Activated CD8-positive, alpha-beta memory T cell treated with anti-CD3 and anti-CD28 coated beads for 24 hours (primary cell): ENCODE results near the gene GPR108.
A peak's percentile ranks its signal among the peaks of the same experiment; 100 is the strongest.

Experiments
- DNase-seq: peaks from one replicate; pipeline ENCODE4 v3.0.0-alpha.2; 2020

The GPR108 gene

DNA sequence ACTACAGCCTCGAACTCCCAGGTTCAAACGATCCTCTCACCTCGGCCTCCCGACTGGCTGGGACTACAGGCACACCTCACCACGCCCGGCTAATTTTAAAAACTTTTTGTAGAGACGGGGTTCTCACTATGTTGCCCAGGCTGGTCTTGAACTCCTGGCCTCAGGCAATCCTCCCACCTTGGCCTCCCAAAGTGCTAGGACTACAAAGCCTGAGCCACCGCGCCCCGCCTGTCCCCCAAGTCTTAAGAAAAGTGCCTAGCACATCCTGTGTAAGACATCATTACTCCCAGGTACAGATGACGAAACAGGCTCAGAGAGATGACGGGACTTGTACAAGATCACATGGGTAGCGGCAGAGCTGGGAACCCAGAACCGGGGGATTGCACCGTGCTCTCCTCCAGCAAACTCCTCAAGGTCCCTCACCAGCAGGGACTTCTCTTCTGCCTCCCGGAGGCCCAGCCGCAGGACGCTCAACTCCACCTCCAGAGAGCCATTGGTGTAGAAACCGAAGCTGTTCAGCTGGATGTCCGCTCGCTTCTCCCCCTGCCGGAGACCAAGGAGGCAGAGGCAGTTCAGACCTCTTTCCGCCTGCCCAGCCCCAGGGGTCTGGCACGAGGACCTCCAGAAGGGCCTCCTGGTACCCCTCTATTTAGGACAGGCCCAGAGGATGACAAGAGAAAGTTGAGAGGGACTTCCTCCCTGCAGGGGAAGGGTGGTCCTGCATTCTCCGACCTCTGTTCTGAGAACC is 1.0 kb downstream of the GPR108 start:
- DNase-seq: peak; percentile 90

DNA sequence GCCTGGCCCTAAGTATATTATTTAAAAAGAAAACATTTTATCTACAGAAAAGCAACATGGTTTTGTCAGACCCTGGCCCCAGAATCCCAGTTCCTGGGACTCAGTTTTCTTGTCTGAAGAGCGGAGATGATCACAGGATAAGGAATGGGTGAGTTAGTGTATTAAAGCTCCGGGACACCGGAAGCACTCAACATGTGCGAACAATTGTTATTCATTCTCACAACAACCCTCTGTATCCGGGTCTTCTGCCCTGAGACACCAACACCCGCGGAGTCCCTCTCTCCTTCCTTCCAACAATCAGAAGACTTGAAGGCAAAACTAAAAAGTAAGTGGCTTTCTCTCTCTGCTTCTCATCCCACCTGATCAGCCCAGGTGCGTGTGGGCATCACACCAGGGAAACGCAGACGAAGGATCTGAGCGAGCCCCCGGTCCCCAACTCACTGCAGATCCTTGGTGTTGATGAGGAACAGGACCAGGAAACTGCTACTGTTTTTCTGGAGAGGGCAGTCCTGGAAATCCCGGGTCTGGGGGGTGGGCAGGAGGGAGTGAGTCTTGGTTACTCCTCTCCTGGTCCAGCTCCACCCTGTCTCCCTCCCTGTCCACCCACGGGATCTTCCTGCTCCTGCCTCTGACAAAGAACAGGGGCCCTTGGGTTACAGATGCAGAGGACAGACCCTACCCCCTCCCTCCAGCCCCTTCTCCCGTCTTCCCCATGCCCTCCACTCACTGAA is 2.0 kb downstream of the GPR108 start:
- DNase-seq: no peak

DNA sequence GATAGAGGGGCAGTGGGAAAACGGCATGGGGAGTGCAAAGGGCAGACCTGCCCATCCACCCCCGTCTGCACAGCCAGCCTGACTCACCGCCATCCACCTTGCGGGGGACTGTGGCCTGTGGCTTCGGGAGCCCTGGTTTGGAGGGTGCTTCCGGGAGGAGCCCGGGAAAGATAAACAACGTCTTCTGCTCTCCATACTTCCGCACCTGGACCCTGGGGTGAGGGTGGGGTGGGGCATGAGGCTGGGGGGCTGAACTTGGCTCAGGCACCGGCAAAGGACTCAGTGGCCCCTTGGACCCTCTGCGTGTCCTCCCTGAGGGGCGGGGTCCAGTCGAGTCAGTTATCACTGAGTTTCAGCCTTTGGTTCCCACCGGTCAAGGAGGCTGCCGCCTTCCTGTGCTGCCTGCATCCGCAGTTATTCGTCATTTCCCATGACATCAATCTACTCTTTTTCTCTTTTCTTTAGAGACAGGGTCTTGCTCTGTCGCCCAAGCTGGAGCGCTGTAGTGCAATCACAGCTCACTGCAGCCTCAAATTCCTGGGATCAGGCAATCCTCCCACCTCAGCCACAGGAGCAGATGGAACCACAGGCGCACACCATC is 3.2 kb downstream of the GPR108 start:
- no peak for DNase-seq

DNA sequence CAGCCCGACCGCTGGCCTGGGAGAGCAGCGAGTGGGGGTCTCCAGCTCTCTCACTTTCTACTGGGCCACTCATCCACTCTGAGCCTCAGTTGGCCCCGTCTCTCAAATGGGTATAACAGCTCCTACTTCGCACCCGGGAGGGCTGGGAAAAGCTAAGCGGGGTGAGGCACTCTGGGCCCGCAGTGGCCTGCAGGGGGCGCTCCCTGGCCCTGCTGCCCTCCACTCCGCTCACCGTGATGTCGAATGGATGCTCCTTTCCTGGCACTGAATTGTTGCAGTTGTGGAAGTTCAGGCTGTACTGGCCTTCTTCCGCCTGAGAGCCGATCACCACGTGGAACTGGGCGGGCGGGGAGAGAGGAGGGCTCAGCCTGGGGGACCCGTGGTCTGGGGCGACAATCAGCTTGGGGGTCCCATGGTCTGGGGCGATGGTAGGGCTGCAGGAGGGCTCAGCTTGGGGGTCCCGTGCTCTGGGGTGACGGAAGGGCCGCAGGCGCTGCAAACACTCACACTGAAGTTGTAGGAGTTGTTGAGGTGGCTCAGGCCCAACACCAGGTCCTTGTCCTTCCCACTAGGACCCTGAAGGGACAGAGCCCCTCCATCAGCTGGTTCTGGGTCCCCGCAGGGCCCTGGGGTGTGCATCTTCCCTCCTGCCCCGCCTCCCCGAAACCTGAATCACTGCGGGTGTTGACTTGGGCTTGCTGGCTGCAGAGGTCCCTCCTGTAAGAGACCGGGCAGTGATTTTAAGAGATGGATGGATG is 3.9 kb downstream of the GPR108 start:
- DNase-seq: no peak

DNA sequence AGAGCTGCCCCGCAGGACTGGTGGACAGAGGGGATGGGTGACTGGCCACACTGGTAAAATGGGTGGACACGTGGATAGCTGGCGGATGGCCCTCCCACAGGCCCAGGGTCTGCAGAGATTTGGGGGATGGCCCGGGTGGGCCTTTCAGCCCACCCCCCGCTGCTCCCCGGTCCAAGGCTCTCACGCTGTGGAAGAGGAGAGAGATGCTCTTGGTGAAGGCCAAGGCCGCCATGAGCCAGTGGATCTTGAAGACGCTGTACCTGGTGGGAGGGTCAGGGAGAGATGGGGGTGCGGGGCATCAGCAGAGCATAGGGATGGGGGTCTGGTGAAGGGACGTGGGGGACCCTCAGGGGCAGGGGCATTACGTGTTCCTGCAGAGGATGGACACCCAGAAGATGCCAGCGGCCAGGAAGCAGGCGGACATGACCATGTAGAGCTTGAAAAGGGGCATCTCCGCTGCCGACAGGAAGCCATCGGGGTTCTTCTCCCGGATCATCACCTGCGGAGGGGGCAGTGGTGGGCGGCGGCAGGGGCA is 4.5 kb downstream of the GPR108 start:
- DNase-seq: no peak

DNA sequence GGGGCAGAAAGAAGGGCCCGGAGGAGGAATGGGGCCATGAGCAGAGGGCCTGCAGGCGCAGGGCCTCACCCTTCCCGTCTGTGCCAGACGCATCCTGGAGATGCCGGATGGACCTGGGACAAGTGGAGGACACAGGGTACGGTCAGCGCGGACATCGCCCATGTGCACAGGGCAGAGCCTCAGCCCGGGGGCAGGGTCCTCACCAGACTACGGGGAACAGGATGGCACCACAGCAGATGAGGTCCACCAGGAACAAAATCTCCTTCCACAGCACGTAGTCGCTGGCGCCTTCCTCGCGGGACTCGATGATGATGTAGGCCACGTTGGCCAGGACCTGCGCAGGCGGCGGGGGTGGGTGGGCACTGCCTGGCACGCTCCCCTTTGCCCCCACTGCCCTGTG is 5.6 kb downstream of the GPR108 start:
- DNase-seq: no peak

DNA sequence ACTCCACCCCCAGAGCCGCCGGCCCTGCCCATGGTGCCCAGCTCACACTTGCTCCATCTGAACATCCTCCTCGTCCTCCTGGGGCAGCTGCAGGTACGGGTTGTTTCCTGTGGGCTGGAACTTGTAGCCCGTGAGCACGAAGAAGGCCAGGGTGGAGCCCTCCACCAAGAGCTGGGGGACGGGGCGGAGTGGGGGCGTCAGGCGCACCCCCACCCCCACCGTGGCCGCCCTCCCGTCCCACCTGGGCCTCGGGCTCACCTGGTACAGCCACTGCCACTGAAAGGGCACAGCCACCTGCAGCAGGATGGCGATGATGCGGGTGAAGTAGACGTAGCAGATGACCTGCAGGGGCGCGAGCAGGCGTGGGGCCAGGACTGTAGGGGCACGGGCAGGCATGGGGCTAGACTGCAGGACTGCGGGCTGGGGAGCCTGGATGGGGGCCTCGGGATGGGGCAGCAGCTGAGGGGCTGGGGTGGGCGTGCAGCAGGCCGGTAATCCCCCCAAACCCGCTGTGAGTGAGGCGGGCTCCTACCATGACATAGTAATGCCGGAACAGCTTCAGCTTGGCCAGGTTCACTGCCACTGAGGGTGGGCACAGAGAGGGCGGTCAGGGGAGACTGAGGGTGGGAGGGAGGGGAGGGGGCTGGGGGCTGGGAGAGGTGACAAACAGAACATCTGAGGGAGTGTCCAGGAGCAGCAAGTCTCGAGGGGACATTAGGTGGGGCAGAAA is 6.3 kb downstream of the GPR108 start:
- DNase-seq: no peak

DNA sequence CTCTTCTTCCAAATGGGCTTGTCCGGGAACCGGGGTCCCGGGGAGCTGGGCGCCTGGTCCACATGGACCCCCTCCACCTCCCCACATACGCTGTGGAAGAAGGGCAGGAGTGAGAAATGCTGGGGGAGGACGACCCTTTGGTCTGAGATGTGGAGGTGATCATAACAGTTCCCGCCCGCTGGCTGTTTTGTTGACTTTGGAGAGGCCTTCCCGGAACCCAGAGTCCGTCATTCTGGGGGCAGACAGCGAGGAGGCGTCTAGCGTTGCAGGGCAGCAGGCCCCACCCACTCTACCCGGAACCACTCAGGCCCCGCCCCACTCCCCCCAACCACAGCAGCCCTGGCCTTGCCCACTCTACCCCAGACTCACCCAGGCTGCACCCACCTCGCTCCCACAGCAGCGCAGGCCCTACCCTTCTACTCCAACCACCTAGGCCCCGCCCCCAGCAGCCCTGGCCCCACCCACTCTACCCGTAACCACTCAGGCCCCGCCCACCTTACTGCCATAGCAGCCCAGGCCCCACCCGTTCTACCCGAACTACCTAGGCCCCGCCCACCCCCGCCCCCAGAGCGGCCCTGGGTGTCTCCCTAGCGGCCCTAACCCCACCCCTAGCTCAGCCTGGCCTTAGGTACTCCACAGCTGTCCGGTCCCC is 7.1 kb downstream of the GPR108 start:
- DNase-seq: peak; percentile 72

DNA sequence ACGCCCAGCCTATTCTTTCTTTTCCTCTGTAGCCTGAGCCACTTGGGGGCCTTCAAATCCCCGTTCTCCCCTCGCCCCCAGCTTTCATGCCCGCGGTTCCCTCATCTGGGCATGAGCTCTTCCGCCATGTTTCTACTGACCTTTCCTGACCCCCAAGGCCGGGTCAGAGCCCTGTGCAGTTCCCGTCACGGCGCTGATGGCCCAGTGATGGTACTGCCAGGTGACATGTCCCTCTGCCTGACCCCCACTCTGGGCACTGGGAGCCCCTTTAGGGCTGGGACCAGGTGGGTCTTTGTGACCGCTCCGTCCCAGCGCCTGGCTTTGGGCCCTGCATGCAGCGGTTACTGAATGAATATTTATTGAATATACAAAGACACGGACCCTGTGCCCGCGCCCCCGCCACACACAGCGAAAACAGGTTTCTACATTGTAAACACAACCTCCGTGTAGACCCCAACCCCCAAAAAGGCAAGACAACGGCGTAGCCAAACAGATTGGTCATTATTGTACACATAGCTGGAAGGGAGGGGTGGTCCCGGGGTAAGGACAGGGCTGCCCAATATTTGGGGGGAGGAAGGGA is 7.7 kb downstream of the GPR108 start:
- DNase-seq: no peak

DNA sequence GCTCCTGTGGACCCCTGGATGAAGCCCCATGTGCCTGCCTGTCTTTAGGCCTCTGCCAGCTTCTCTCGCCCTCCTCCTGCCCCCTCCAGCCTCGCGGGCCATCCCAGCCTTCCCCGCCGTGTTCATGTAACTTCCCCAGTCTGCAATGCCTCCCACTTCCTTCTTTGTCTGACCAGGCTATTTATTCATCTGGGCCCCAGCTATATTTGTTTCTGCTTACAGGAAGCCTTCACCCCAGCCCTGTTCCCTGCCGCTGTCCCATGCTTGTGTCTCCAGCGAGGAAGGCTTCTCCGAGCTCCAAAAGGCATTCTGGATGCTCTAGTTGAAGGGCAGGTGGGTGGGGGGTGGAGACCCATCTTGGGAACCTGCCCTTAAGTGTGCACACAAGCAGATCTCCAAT is 9.0 kb downstream of the GPR108 start:
- DNase-seq: no peak

DNA sequence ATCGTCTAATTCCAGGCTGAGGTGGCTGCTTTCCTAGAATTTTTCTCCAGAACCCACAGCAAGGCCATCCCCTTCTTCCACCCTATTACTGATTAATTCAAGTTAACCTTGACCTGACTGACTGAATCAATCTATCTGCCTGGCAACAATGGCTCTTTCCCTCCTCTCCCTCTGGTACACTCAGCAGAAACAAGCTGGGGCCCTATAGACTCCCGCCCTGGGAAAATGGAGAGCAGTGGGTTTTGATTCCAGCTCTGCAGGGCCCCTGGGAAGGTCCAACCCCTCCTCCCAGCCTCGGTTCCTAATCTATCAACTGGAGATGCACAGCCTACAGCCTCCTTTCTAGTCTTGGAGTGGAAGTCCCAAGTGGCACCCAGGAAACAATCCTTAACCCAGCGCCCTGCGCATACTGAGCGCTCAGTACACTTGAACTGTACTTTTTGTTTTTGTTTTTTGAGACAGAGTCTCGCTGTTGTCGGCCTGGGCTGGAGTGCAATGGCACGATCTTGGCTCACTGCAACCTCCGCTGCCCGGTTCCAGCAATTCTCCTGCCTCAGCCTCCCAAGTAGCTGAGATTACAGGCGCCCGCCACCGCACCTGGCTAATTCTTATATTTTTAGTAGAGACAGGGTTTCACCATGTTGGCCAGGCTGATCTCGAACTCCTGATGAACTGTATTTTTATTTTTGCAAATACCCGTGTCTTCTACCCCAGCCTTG is 11.7 kb downstream of the GPR108 start:
- DNase-seq: no peak

DNA sequence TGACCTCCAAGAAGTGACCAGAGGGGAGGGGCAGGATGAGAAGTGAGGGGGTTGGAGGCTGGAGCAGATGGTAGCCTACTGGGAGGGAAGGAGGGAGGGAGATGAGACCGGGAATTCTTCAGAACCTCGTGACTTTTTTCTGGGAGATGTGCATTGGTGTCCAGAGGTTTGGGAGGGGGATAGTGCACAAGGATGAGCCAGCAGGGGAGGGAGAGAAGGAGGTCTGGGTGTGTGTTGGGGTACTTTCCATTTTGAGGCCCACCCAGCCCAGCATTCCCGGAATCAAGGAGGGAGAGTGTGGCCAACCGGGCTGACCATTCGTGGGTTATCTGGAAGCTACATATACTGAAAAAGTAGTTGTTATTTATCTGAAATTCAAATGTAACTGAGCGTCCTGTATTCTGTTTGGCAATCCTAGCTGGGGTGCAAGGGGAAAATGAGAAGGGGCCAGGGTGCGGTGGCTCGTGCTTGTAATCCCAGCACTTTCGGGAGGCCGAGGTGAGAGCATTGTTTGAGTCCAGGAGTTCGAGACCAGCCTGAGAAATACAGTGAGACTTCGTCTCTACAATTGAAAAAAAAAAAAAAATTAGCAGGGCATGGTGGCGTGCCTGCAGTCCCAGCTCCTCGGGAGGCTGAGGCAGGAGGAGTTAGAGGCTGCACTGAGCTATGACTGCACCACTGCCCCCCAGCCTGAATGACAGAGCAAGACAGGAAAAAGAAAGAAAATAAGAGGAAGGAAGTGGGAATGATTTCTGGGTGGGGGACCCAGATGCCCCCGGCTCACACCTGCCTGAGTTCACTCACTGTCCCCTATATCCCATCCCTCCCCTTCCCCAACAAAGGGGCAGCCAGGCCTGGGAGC is 12.5 kb downstream of the GPR108 start:
- no peak for DNase-seq

DNA sequence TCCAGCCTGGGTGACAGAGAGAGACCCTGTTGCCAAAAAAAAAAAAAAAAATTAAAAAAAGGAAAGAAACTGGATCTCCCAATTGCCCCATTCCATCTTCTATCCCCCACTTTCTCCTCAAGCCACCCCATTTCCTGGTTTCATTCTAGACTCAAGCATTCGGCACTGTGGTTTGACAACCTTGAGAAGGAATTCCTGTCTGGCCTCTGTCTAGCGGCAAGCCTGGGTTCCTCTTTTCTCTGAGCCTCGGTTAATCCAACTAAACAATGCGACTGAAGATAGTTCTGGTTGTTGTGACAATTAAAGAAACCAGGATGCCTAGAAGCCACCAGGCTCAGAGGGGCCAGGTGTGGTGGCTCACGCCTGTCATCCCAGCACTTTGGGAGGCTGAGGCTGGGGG is 13.6 kb downstream of the GPR108 start:
- DNase-seq: no peak

DNA sequence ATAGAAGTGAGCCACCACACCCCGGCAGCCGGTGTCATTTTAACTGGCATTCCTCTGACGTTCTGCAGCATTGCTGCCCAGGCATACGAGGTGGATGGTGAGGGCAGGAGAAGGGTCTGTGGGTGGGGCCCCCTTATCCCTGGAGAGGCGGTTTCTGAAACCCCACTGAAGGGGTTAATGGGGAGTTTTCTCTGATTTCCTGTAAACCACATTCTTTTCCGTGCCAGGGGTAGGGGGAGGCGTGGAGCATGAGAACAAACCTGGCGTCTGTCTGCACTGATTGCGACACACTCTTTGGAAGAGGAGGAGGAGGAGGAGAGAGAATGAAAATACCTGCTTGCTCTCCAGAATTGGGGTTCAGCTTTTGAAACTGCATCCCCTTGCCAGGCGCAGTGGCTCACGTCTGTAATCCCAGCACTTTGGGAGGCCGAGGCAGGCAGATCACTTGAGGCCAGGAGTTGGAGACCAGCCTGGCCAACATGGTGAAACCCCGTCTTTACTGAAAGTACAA is 14.2 kb downstream of the GPR108 start:
- DNase-seq: no peak

DNA sequence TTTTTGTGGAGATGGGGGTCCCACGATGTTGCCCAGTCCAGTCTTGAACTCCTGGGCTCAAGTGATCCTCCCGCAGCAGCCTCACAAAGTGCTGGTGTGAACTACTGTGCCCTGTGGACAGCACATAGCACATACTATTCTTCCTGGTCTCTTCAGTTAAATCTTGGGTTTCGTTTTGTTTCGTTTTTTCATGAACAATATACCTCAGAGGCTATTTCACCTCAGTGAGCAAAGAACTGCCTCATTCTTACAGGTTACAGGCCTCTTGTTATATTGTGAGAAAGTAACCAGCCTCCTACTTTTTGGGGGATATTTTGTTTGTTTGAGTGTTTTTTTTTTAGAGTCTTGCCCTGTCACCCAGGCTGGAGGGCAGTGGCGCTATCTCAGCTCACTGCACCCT is 15.6 kb downstream of the GPR108 start:
- no peak for DNase-seq

DNA sequence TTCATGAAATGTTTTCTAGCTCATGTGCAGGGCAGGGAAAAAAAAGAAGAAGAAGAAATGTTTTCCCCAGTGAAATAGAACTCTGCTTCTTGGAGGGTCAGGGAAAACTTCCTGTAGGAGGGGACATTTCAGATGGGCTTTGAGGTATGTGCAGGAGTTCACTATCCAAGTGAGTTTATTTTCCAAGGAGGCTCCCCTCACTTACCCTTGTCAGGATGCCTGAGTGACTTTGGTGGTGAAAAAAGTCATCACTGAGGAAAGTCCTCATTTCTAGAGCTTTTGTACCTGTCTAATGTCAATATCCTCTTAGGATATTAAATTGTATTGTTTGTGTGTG is 16.3 kb downstream of the GPR108 start:
- no peak for DNase-seq

DNA sequence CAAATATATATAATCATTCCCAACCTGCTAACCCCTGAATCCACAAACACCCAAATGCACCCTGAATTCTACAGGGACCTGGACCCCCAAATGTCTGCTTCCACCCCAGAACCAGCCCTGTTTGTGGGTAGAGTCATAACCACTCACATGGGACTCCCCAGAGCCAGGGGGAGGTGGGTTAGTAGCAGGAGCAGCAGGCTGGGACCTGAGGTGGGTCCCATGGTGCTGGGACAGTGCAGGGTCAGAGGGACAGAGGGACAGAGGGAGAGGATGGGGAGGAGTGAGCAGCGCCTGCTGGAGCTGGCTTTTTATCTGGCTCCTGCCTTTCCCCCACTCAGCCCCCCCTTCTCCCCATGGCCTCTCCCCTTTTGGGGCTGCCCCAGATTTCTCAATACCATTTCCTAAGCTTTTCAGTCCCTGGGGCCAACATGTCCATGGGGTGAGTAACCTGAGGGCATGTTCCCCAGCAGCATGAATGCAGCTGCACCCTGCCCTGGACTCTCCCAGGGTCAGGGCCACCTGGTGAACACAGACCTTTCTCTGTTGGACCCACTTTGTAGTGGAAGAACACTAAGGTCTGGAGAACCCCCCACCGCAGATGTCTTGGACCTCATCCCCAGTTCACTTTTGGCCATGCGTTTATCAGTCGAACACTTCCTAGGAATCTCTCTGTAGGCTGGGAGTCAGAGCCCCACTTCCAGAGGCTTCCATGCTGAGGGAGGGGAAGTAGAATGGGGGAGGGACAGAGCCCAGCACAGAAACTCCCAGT is 16.8 kb downstream of the GPR108 start, which contains the start of gene C3:
Gene C3 (minus strand): TSS at position 282 of the 769 bp plus-strand sequence. CDS start 61 bp downstream, at position 221.
- DNase-seq: no peak

DNA sequence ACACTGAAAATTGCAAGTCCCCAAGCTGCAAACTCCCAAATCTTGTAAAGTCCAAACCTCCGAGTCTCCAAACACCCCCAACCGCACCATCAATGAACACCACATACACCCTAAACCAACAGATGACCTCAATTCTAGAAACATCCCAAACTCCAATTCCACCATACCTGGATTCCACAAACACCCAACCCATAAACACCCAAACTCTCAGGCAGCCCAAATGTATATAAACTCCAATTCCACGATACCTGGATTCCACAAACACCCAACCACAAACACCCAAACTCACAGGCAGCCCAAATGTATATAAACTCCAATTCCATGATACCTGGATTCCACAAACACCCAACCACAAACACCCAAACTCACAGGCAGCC is 17.4 kb downstream of the GPR108 start:
- DNase-seq: no peak

DNA sequence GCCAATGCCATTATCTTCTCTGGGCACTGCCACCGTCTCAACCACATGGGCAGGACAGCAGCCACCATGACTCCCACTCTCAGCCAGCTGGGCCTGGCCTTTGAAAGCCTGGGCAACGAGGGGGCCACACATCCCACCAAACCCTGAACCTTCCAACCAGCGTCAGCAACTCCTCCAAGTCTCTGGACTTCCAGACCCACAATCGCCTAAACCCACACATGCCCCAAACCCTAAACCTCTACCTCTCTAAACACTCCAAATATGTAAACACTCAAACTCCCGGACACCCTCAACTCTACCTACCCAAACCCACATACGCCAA is 17.9 kb downstream of the GPR108 start:
- no peak for DNase-seq
